Measurements from ENCODE around the gene HLA-E. TPM values are rescaled to one million over a fixed set of nuclear protein-coding genes. Genes with fewer than 3 reads are reported as not detected.

The HLA-E gene
- total and polyA plus RNA-seq, 2 of the 13 experiments (the other 11 are each of a cell fraction or from before 2014, with no cell fraction given) = 45.2 to 90.4 TPM

GRCh38 chr6:30489081-30490025 lies at the start of gene HLA-E (continued):
- TF ChIP-seq E2F2 (CRISPR knock-in tag; IDR thresholded peaks at IDR 0.05; ENCODE audit: borderline replicate concordance) = no peak
- TF ChIP-seq ZNF562 (CRISPR knock-in tag; IDR thresholded peaks at IDR 0.05; ENCODE audit: borderline replicate concordance) = no peak
- TF ChIP-seq GABPA (IDR thresholded peaks at IDR 0.05; ENCODE audit: low read depth, low read length) = no peak
- TF ChIP-seq GABPA (CRISPR knock-in tag; IDR thresholded peaks at IDR 0.05; ENCODE audit: low read depth) = peak; percentile 66
- TF ChIP-seq ONECUT2 (CRISPR knock-in tag; IDR thresholded peaks at IDR 0.05) = no peak
- TF ChIP-seq KAT2B (IDR thresholded peaks at IDR 0.05; ENCODE audit: borderline replicate concordance, low read depth, low read length) = no peak
- peak; percentile 90; the same call in 1 of the 2 replicates for TF ChIP-seq ZNF607 (CRISPR knock-in tag; IDR thresholded peaks at IDR 0.05; ENCODE audit: borderline replicate concordance)
- 0 out of 2 replicates have a peak, but pooled peaks have one; percentile 10 for TF ChIP-seq ZNF615 (CRISPR knock-in tag; IDR thresholded peaks at IDR 0.05; ENCODE audit: borderline replicate concordance)
- TF ChIP-seq, protein P1, sequence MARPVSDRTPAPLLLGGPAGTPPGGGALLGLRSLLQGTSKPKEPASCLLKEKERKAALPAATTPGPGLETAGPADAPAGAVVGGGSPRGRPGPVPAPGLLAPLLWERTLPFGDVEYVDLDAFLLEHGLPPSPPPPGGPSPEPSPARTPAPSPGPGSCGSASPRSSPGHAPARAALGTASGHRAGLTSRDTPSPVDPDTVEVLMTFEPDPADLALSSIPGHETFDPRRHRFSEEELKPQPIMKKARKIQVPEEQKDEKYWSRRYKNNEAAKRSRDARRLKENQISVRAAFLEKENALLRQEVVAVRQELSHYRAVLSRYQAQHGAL (CRISPR knock-in tag; IDR thresholded peaks at IDR 0.05; ENCODE audit: not compliant biosample characterization) = no peak
- TF ChIP-seq U2AF2 (IDR thresholded peaks at IDR 0.05; ENCODE audit: low read depth, low read length) = no peak
- TF ChIP-seq ZNF230 (CRISPR knock-in tag; IDR thresholded peaks at IDR 0.05) = 0 out of 2 replicates have a peak, but pooled peaks have one; percentile 42
- no peak for TF ChIP-seq ZNF557 (CRISPR knock-in tag; IDR thresholded peaks at IDR 0.05)
- TF ChIP-seq RELA (CRISPR knock-in tag; IDR thresholded peaks at IDR 0.05) = no peak
- TF ChIP-seq ZNF337 (CRISPR knock-in tag; IDR thresholded peaks at IDR 0.05; ENCODE audit: borderline replicate concordance, low read depth) = no peak
- TF ChIP-seq YEATS2 (CRISPR knock-in tag; IDR thresholded peaks at IDR 0.05; ENCODE audit: borderline replicate concordance) = 0 out of 2 replicates have a peak, but pooled peaks have one; percentile 17
- TF ChIP-seq HNF4A (CRISPR knock-in tag; IDR thresholded peaks at IDR 0.05) = no peak
- TF ChIP-seq ZNF556 (CRISPR knock-in tag; IDR thresholded peaks at IDR 0.05; ENCODE audit: borderline replicate concordance) = 0 out of 2 replicates have a peak, but pooled peaks have one; percentile 42
- TF ChIP-seq ELF1 (CRISPR knock-in tag; IDR thresholded peaks at IDR 0.05) = peak; percentile 86
- peak; percentile 81; the same call in 1 of the 2 replicates for TF ChIP-seq ZNF776 (CRISPR knock-in tag; IDR thresholded peaks at IDR 0.05)
- TF ChIP-seq SRSF4 (IDR thresholded peaks at IDR 0.05; ENCODE audit: low read depth, low read length, poor library complexity, severe bottlenecking) = no peak
- no peak for TF ChIP-seq YY1 (IDR thresholded peaks at IDR 0.05; ENCODE audit: insufficient read depth, insufficient replicate concordance, low read depth, low read length)
- no peak for TF ChIP-seq HOXA9 (CRISPR knock-in tag; IDR thresholded peaks at IDR 0.05; ENCODE audit: borderline replicate concordance)
- no peak; the same call in 1 of the 2 replicates for TF ChIP-seq ZNF605 (CRISPR knock-in tag; IDR thresholded peaks at IDR 0.05)
- no peak for TF ChIP-seq CHCHD3 (CRISPR knock-in tag; IDR thresholded peaks at IDR 0.05)
- no peak for TF ChIP-seq NFE2L2 (IDR thresholded peaks at IDR 0.05; ENCODE audit: low read length)
- TF ChIP-seq SALL1 (CRISPR knock-in tag; IDR thresholded peaks at IDR 0.05) = peak; percentile 42
